Calu3 (cell line): ENCODE measurements around the gene TRIO. TPM values are rescaled to one million over a fixed set of nuclear protein-coding genes. Genes with fewer than 3 reads are reported as not detected.

Experiments used
- BruUV-seq: library from RNA; stranded (reverse); fragments of 400-500 nt; replicated peaks from 2 replicates; lab custom pipeline; 2021; lab: Mats Ljungman, UMichigan
- CTCF ChIA-PET: fragments of 300-600 bp; sonication (Branson Sonifier 250); formaldehyde crosslinking; loops from one replicate; lab custom pipeline; 2022; ENCODE audit warnings: antibody characterized with exemption; lab: Charles Lee
- DNase-seq: peaks from one replicate; pipeline ENCODE4 v3.0.0; 2022
- H3K27ac Mint-ChIP-seq: one replicate; pipeline ENCODE4 v1.8.0; 2022; ENCODE audit warnings: mixed read lengths; ENCODE audit not compliant: unreplicated experiment
- H3K27me3 Mint-ChIP-seq: one replicate; pipeline ENCODE4 v1.8.0; 2022; ENCODE audit warnings: mixed read lengths; ENCODE audit not compliant: unreplicated experiment
- H3K36me3 Mint-ChIP-seq: one replicate; pipeline ENCODE4 v1.8.0; 2022; ENCODE audit warnings: mild to moderate bottlenecking, moderate library complexity, mixed read lengths; ENCODE audit not compliant: insufficient read depth, unreplicated experiment
- H3K4me1 Mint-ChIP-seq: one replicate; pipeline ENCODE4 v1.8.0; 2022; ENCODE audit warnings: mild to moderate bottlenecking, low read depth, mixed read lengths; ENCODE audit not compliant: unreplicated experiment
- H3K4me3 Mint-ChIP-seq: one replicate; pipeline ENCODE4 v1.8.0; 2022; ENCODE audit warnings: mild to moderate bottlenecking, low read depth, moderate library complexity, mixed read lengths; ENCODE audit not compliant: unreplicated experiment
- H3K9me3 Mint-ChIP-seq: one replicate; pipeline ENCODE4 v1.8.0; 2022; ENCODE audit warnings: low read depth, mixed read lengths; ENCODE audit not compliant: unreplicated experiment
- intact Hi-C: fragments of 100-400 bp; cut with micrococcal nuclease; formaldehyde crosslinking; loops from one replicate; pipeline ENCODE4 v1.10.0; 2022; ENCODE audit not compliant: unreplicated experiment
- total RNA-seq: library from RNA; stranded (reverse); gene quantifications from 2 replicates; pipeline ENCODE4 v1.2.3, GENCODE V29; 2022
- TF ChIP-seq, protein P1 (sequence below): fragments of 200-600 bp; IDR thresholded peaks from one replicate; pipeline ENCODE4 v1.8.0; 2022; ENCODE audit warnings: antibody characterized with exemption; ENCODE audit not compliant: unreplicated experiment

The TRIO gene
- total RNA-seq, 1 experiment from 2014 or later, result 183 TPM

GRCh38 chr5:14177634-14178033 lies 34.5 kb downstream of the TRIO start:
- BruUV-seq, result no TSS peak
- peaks cover 54% of the 10 kb centered on the region for H3K4me1 Mint-ChIP-seq
- no peaks in the 10 kb centered on the region for H3K36me3 Mint-ChIP-seq
- no peaks in the 10 kb centered on the region for H3K27me3 Mint-ChIP-seq
- no peaks in the 10 kb centered on the region for H3K9me3 Mint-ChIP-seq
- intact Hi-C loops, result no loop called here
- H3K4me3 Mint-ChIP-seq, result no peak overlapping the region
- CTCF ChIA-PET, result no interaction called here
- TF ChIP-seq, protein P1, sequence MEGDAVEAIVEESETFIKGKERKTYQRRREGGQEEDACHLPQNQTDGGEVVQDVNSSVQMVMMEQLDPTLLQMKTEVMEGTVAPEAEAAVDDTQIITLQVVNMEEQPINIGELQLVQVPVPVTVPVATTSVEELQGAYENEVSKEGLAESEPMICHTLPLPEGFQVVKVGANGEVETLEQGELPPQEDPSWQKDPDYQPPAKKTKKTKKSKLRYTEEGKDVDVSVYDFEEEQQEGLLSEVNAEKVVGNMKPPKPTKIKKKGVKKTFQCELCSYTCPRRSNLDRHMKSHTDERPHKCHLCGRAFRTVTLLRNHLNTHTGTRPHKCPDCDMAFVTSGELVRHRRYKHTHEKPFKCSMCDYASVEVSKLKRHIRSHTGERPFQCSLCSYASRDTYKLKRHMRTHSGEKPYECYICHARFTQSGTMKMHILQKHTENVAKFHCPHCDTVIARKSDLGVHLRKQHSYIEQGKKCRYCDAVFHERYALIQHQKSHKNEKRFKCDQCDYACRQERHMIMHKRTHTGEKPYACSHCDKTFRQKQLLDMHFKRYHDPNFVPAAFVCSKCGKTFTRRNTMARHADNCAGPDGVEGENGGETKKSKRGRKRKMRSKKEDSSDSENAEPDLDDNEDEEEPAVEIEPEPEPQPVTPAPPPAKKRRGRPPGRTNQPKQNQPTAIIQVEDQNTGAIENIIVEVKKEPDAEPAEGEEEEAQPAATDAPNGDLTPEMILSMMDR, result no peak
- peak overlapping the region; percentile 60 for H3K27ac Mint-ChIP-seq
- no peak for DNase-seq

GRCh38 chr5:14178091-14178490 lies 34.9 kb downstream of the TRIO start:
- H3K9me3 Mint-ChIP-seq, result no peaks in the 10 kb centered on the region
- H3K4me3 Mint-ChIP-seq, result no peak overlapping the region
- peaks cover under 1% of the 10 kb centered on the region for H3K36me3 Mint-ChIP-seq
- CTCF ChIA-PET, result no interaction called here
- DNase-seq, result no peak
- H3K27ac Mint-ChIP-seq, result peak overlapping the region; percentile 60
- peaks cover 54% of the 10 kb centered on the region for H3K4me1 Mint-ChIP-seq
- H3K27me3 Mint-ChIP-seq, result no peaks in the 10 kb centered on the region
- TF ChIP-seq, protein P1, result no peak
- intact Hi-C loops, result no loop called here
- BruUV-seq, result no TSS peak

DNA sequence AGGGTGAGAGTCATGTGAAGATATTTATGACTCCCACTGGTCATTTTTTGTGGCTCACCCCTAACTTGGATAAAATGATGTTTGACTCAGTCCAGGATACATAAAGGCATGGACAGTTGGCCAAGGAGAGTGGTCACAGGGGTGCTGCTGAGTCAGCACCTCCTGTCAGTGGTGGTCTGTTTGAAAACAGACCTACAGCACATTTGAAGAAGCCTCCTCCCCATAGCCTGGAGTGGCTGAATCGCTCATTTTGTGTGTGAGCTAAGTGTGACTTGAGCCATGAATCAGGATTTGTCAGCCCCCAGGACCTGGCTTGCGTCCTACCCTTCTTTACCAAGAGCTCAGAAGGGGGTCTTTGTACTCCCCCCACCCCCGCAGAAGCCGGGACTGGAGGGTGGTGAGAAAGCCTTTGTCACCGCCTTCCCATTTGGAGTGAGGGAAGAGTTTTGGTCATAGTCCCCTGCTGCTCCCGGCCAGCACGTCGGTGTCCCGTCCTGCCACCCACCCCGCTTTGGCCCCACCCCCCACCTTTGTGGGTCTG lies 35.6 kb downstream of the TRIO start:
- CTCF ChIA-PET, result interaction anchor here (0.6 to 0.9 kb wide), 2 partner anchors 11 to 35 kb away, joined by 3 read pairs; no protein-coding TSS in a partner anchor
- H3K27me3 Mint-ChIP-seq, result no peaks in the 10 kb centered on the region
- no peaks in the 10 kb centered on the region for H3K9me3 Mint-ChIP-seq
- H3K4me1 Mint-ChIP-seq, result peaks cover 54% of the 10 kb centered on the region
- intact Hi-C loops, result no loop called here
- BruUV-seq, result no TSS peak
- no peak overlapping the region for H3K4me3 Mint-ChIP-seq
- peaks cover 4% of the 10 kb centered on the region for H3K36me3 Mint-ChIP-seq
- H3K27ac Mint-ChIP-seq, result peak overlapping the region; percentile 60
- TF ChIP-seq, protein P1, result no peak
- DNase-seq, result no peak

DNA sequence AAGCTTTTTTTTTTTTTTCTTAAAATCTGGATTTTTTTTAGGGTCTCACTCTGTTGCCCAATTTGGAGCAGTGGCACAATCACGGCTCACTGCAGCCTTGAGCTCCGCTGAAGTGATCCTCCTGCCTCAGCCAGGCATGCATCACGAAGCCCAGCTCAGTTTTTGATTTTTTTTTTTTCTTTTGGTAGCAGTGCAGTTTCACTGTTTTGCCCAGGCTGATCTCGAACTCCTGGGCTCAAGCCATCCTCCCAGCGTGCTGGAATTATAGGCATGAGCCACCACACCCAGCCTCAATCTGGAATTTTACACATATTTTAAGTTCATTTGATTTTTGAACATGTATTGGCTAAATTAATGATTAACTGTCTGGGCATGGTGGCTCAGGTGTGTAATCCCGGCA lies 36.3 kb downstream of the TRIO start:
- Mint-ChIP-seq H3K9me3 (no peaks in the 10 kb centered on the region), H3K4me3 (no peak overlapping the region), H3K27ac (no peak overlapping the region), H3K36me3 (peaks cover 4% of the 10 kb centered on the region), H3K27me3 (no peaks in the 10 kb centered on the region), H3K4me1 (peaks cover 54% of the 10 kb centered on the region)
- DNase-seq, result no peak
- CTCF ChIA-PET, result interaction anchor here (0.6 to 0.9 kb wide), 2 partner anchors 12 to 34 kb away, joined by 3 read pairs; no protein-coding TSS in a partner anchor
- TF ChIP-seq, protein P1, result no peak
- intact Hi-C loops, result no loop called here
- no TSS peak for BruUV-seq
